Mesendoderm (in vitro differentiated cells): ENCODE results near the gene HS6ST3.

Experiments
- DNase-seq: peaks from one replicate; pipeline ENCODE4 v3.0.0; 2013
- H2AK5ac ChIP-seq: 2 replicates; pipeline ENCODE4 v1.6.1; 2013; ENCODE audit warnings: low read length, inconsistent platforms
- H2BK120ac ChIP-seq: 2 replicates; pipeline ENCODE4 v1.6.1; 2013; ENCODE audit warnings: low read depth, mild to moderate bottlenecking, low read length, moderate library complexity, mixed read lengths
- H2BK15ac ChIP-seq: replicated peaks from 2 replicates; pipeline ENCODE4 v1.6.1; 2013; ENCODE audit warnings: low read depth, mild to moderate bottlenecking, moderate library complexity
- H2BK5ac ChIP-seq: 2 replicates; pipeline ENCODE4 v1.6.1; 2013; ENCODE audit warnings: low read length, inconsistent platforms
- H3K18ac ChIP-seq: 2 replicates; pipeline ENCODE4 v1.6.1; 2013; ENCODE audit warnings: mild to moderate bottlenecking, low read length, mixed read lengths
- H3K23ac ChIP-seq: one replicate; pipeline ENCODE4 v1.6.1; 2013; ENCODE audit warnings: low read length
- H3K27ac ChIP-seq: 2 replicates; pipeline ENCODE4 v1.5.1; 2013; ENCODE audit warnings: low read depth, mild to moderate bottlenecking, inconsistent platforms, low read length, moderate library complexity
- H3K27me3 ChIP-seq: 2 replicates; pipeline ENCODE4 v1.6.1; 2013; ENCODE audit warnings: low read length, control low read depth, mild to moderate bottlenecking, inconsistent platforms; ENCODE audit not compliant: insufficient read depth, poor library complexity
- H3K36me3 ChIP-seq: 2 replicates; pipeline ENCODE4 v1.6.1; 2013; ENCODE audit warnings: low read length, inconsistent platforms; ENCODE audit not compliant: control insufficient read depth, insufficient read depth
- H3K4ac ChIP-seq: one replicate; pipeline ENCODE4 v1.6.1; 2013; ENCODE audit warnings: low read depth, mild to moderate bottlenecking, low read length, moderate library complexity
- H3K4me1 ChIP-seq: 2 replicates; pipeline ENCODE4 v1.6.1; 2013; ENCODE audit warnings: low read depth, low read length, inconsistent platforms; ENCODE audit not compliant: control insufficient read depth
- H3K4me2 ChIP-seq: 2 replicates; pipeline ENCODE4 v1.6.1; 2013; ENCODE audit warnings: low read length
- H3K4me3 ChIP-seq: 2 replicates; pipeline ENCODE4 v1.5.1; 2013; ENCODE audit warnings: mild to moderate bottlenecking, low read length
- H3K56ac ChIP-seq: one replicate; pipeline ENCODE4 v1.6.1; 2013; ENCODE audit warnings: low read length
- H3K79me1 ChIP-seq: 2 replicates; pipeline ENCODE4 v1.6.1; 2013; ENCODE audit warnings: low read length, inconsistent platforms
- H3K79me2 ChIP-seq: 2 replicates; pipeline ENCODE4 v1.6.1; 2013; ENCODE audit warnings: mild to moderate bottlenecking, low read length; ENCODE audit not compliant: control insufficient read depth, insufficient read depth
- H3K9ac ChIP-seq: 2 replicates; pipeline ENCODE4 v1.6.1; 2013; ENCODE audit warnings: low read length, inconsistent platforms
- H4K5ac ChIP-seq: one replicate; pipeline ENCODE4 v1.6.1; 2013; ENCODE audit warnings: low read length
- H4K8ac ChIP-seq: one replicate; pipeline ENCODE4 v1.6.1; 2013; ENCODE audit warnings: low read depth, mild to moderate bottlenecking, control low read depth, low read length, moderate library complexity
- WGBS: extraction: QIAGEN DNeasy Blood & Tissue Kit; methylation state at CpG from one replicate; pipeline ENCODE4 v1.1.7; 2013; ENCODE audit warnings: low lambda C conversion rate, missing lambda C conversion rate; ENCODE audit not compliant: insufficient coverage; ENCODE audit errors: extremely low coverage; 5-methylcytosine and 5-hydroxymethylcytosine counted together

Gene HS6ST3

DNA sequence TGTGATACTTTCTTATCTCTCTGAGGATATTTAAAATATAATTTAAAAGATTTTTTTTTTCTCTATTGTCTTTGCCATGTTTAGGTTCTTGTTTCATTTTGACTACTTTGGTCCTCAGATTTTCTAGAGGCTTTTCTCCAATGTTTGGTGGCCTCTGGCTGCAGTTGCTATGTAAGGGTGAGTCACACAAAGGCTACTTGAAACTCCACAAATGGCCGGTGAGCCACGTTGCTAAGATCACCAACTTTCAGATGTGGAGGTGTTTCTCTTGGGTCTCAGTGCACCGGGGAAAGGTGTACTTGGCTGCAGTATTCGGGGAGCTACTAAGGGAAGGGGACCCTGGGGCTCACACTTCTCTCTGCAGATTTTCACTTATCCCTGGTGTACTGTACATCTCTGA, 248.1 kb downstream of the HS6ST3 start:
- no peak overlapping the region for H4K8ac ChIP-seq
- H2BK15ac ChIP-seq: no peak overlapping the region
- H3K27me3 ChIP-seq: no peaks in the 10 kb centered on the region
- no peak overlapping the region for H3K9ac ChIP-seq
- no peaks in the 10 kb centered on the region for H3K36me3 ChIP-seq
- no peak overlapping the region for H2BK5ac ChIP-seq
- no peak overlapping the region for H2AK5ac ChIP-seq
- no peaks in the 10 kb centered on the region for H3K4me1 ChIP-seq
- H3K79me1 ChIP-seq: no peaks in the 10 kb centered on the region
- no CpG with 5 or more reads among the region's 4 CpGs for WGBS
- no peak overlapping the region for H3K18ac ChIP-seq
- no peak overlapping the region for H3K56ac ChIP-seq
- no peak overlapping the region for H3K4me2 ChIP-seq
- H3K79me2 ChIP-seq: no peaks in the 10 kb centered on the region
- H3K27ac ChIP-seq: no peak overlapping the region
- no peak overlapping the region for H3K4ac ChIP-seq
- H2BK120ac ChIP-seq: no peak overlapping the region
- H4K5ac ChIP-seq: no peak overlapping the region
- H3K4me3 ChIP-seq: no peak overlapping the region
- DNase-seq: no peak
- no peak overlapping the region for H3K23ac ChIP-seq

DNA sequence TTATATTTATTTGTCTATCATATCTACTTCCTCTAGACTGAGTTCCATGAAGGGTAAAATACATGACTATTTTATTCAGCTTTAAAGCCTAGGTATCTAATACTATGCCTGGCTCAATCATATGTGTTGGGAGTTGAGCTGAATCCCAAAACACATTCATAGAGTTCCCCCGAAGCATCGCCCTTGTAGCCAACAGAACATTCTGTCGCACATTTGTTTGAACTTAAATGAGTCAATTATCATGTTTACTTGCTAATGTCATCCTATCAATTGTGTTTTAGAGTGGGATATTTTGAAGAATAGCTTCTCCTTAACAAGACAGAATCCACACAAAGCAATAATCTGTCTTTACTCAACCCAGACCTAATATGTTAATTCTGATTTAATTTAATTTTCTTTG, 252.4 kb downstream of the HS6ST3 start:
- H3K79me2 ChIP-seq: no peaks in the 10 kb centered on the region
- H4K5ac ChIP-seq: no peak overlapping the region
- H3K18ac ChIP-seq: no peak overlapping the region
- no peaks in the 10 kb centered on the region for H3K36me3 ChIP-seq
- no peak overlapping the region for H2BK120ac ChIP-seq
- H3K4me2 ChIP-seq: no peak overlapping the region
- no peak overlapping the region for H3K4ac ChIP-seq
- H4K8ac ChIP-seq: no peak overlapping the region
- no peak overlapping the region for H3K4me3 ChIP-seq
- no peaks in the 10 kb centered on the region for H3K4me1 ChIP-seq
- H2BK5ac ChIP-seq: no peak overlapping the region
- H3K79me1 ChIP-seq: no peaks in the 10 kb centered on the region
- H3K27ac ChIP-seq: no peak overlapping the region
- no peak overlapping the region for H2BK15ac ChIP-seq
- no peaks in the 10 kb centered on the region for H3K27me3 ChIP-seq
- no peak for DNase-seq
- no peak overlapping the region for H2AK5ac ChIP-seq
- no CpG with 5 or more reads among the region's 3 CpGs for WGBS
- H3K23ac ChIP-seq: no peak overlapping the region
- no peak overlapping the region for H3K9ac ChIP-seq
- H3K56ac ChIP-seq: no peak overlapping the region

DNA sequence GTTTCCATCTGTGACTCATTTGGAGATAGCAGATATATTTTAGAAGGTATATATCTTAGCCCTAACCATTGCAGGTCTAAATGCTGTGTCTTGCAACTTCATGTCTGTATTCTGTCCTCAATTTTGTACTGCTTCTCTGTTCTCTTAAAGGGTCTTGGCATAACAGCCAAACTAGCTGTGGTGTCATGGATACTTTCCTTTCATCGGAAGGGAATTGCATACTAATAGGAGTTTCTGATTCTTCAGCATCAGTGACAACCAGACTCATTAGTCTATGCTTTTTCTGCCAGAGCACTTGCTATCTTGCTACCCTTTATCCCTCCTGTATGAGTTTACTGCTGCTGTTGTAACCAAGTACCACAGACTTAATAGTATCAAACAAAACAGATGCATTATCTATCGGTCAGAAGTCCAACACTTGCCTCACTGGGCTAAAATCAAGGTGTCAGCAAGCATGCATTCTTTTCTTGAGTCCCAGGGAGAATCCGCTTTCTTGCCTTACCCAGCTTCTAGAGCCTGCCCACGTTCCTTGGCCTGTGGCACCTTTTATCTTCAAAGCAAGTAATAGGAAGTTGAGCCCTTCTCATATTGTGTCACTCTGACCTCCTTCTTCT, 253.1 kb downstream of the HS6ST3 start:
- no peak for DNase-seq
- Histone ChIP-seq H3K4me1 (no peaks in the 10 kb centered on the region), H2AK5ac (no peak overlapping the region), H3K4me3 (no peak overlapping the region), H2BK120ac (no peak overlapping the region), H2BK15ac (no peak overlapping the region), H4K5ac (no peak overlapping the region), H3K79me2 (no peaks in the 10 kb centered on the region), H3K56ac (no peak overlapping the region), H3K36me3 (no peaks in the 10 kb centered on the region), H3K4me2 (no peak overlapping the region), H3K79me1 (no peaks in the 10 kb centered on the region), H3K27me3 (no peaks in the 10 kb centered on the region), H3K27ac (no peak overlapping the region), H3K4ac (no peak overlapping the region), H3K23ac (no peak overlapping the region), H3K9ac (no peak overlapping the region), H4K8ac (no peak overlapping the region), H2BK5ac (no peak overlapping the region), H3K18ac (no peak overlapping the region)
- WGBS: no CpG with 5 or more reads among the region's 4 CpGs

DNA sequence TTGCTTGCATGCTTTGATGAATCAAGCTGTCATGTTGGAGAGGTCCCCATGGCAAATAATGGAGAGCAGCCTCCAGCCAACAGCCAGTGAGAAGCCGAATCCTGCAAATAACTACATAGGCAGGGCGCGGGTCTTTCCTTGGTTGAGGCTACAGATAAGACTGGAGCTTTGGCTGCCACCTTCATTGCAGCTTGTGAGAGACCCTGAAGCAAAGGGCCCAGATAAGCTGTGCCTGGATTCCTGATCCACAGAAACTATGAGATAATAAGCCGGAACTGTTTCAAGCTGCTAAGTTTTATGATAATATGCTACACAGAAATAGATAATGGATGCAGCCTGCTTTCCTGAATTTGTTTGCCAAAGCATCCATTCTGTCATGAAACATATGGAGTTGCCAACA, 257.0 kb downstream of the HS6ST3 start:
- Histone ChIP-seq H3K36me3 (no peaks in the 10 kb centered on the region), H3K4me3 (no peak overlapping the region), H2AK5ac (no peak overlapping the region), H3K9ac (no peak overlapping the region), H2BK5ac (no peak overlapping the region), H3K79me1 (no peaks in the 10 kb centered on the region), H3K27me3 (no peaks in the 10 kb centered on the region), H3K18ac (no peak overlapping the region), H2BK120ac (no peak overlapping the region), H2BK15ac (no peak overlapping the region), H3K27ac (no peak overlapping the region), H3K79me2 (no peaks in the 10 kb centered on the region), H3K4ac (no peak overlapping the region), H4K5ac (no peak overlapping the region), H3K4me1 (no peaks in the 10 kb centered on the region), H4K8ac (no peak overlapping the region), H3K4me2 (no peak overlapping the region), H3K23ac (no peak overlapping the region), H3K56ac (no peak overlapping the region)
- WGBS: no CpG with 5 or more reads among the region's 4 CpGs
- peak; percentile 40 for DNase-seq

DNA sequence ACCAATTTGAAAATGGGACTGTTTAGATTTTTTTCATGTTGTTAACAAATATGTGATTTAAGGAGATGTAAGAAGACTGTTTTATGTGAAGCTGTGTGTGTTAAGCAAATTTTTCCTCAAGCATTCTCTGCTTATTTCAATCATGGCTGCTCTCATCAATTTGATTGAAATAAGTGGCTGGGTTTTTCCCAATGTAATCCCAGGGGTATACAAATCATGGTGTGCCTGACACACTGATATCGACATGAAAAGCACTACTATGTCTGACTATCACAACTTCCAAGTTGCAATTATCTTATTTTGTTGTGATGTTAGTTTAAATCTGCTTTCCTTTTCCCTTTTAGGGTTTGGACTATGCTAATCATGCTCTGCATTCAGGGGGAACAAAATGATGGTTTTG, 283.7 kb downstream of the HS6ST3 start:
- H3K79me2 ChIP-seq: no peaks in the 10 kb centered on the region
- no peaks in the 10 kb centered on the region for H3K27me3 ChIP-seq
- H3K36me3 ChIP-seq: no peaks in the 10 kb centered on the region
- no peak for DNase-seq
- H2BK120ac ChIP-seq: no peak overlapping the region
- no peak overlapping the region for H2BK5ac ChIP-seq
- no peak overlapping the region for H3K27ac ChIP-seq
- H3K4ac ChIP-seq: no peak overlapping the region
- no peak overlapping the region for H3K9ac ChIP-seq
- H3K18ac ChIP-seq: no peak overlapping the region
- no peak overlapping the region for H2BK15ac ChIP-seq
- H4K8ac ChIP-seq: no peak overlapping the region
- H4K5ac ChIP-seq: no peak overlapping the region
- H3K23ac ChIP-seq: no peak overlapping the region
- no peaks in the 10 kb centered on the region for H3K79me1 ChIP-seq
- H3K4me2 ChIP-seq: no peak overlapping the region
- H3K4me1 ChIP-seq: no peaks in the 10 kb centered on the region
- H2AK5ac ChIP-seq: no peak overlapping the region
- H3K56ac ChIP-seq: no peak overlapping the region
- WGBS: no CpG with 5 or more reads among the region's 1 CpG
- H3K4me3 ChIP-seq: no peak overlapping the region

DNA sequence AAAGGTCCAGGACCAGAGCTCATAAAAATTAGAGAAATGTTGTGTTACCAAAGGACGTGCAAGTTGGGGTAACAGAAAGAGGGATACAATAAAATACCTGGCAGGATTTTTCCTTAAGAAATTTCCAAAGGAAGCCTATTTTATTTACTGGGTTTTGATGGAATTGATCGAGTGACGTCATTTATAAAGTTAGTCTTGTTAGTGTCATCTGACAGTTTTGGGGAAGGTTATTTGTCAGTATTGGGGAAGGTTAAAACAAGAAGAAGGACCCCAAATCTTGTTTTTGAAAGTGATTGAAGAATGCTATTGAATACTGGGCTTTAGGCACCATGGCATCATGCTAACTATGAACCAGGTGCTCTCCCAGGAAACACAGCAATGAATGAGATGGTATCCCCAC, 287.9 kb downstream of the HS6ST3 start:
- Histone ChIP-seq H3K4ac (no peak overlapping the region), H3K4me1 (no peaks in the 10 kb centered on the region), H3K27me3 (no peaks in the 10 kb centered on the region), H3K36me3 (no peaks in the 10 kb centered on the region), H4K8ac (no peak overlapping the region), H3K27ac (no peak overlapping the region), H2BK120ac (no peak overlapping the region), H4K5ac (no peak overlapping the region), H3K23ac (no peak overlapping the region), H3K4me3 (no peak overlapping the region), H3K79me1 (no peaks in the 10 kb centered on the region), H3K4me2 (no peak overlapping the region), H3K9ac (no peak overlapping the region), H3K18ac (no peak overlapping the region), H2BK15ac (no peak overlapping the region), H3K79me2 (no peaks in the 10 kb centered on the region), H3K56ac (no peak overlapping the region), H2BK5ac (no peak overlapping the region), H2AK5ac (no peak overlapping the region)
- no CpG with 5 or more reads among the region's 3 CpGs for WGBS
- DNase-seq: no peak
